Gastroesophageal sphincter (tissue), 3 donors: ENCODE data around the gene PARP12.

ENCODE experiments used
- CTCF ChIP-seq, 4 experiments: fragments of 200-600 bp in 2 of 4; fragments of 450-650 bp in 2 of 4; sonication (generic) in 1 of 4; IDR thresholded peaks; one replicate each; pipeline ENCODE4 v1.5.1; 2017 to 2019; ENCODE audit warnings: antibody characterized with exemption in 4 of 4, mild to moderate bottlenecking in 2 of 4, moderate library complexity in 2 of 4
- POLR2A ChIP-seq, 2 donors: fragments of 450-650 bp; IDR thresholded peaks; one replicate each; pipeline ENCODE4 v1.6.1; 2017; ENCODE audit warnings: antibody characterized with exemption in 2 of 2, mild to moderate bottlenecking in 2 of 2, moderate library complexity in 1 of 2
- POLR2AphosphoS5 ChIP-seq: sonication (generic); formaldehyde crosslinking; IDR thresholded peaks from one replicate; pipeline ENCODE4 v1.6.1; 2017; ENCODE audit warnings: antibody characterized with exemption

DNA sequence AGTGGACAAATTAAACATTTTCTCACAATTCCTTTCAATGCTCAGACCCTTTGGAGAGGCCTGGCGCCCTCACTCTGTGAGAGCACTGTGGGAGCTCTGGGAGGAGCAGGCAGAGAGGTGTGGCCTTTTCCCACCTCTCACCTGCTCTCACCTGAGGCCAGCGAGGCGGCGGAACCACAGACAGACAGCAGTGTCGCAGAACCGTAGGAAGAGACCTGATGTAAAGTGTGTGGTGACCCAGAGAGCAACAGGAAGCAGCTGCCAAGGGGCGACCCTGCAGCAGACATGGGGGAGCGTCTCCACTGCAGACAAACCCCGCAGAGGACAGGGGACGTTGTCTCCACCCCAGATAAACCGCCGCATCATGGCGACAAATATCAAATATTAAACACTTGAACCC, 15.6 kb upstream of the PARP12 start:
- no peak for TF ChIP-seq CTCF (IDR thresholded peaks at IDR 0.05)
- TF ChIP-seq POLR2A (IDR thresholded peaks at IDR 0.05) = no peak
- no peak for TF ChIP-seq POLR2AphosphoS5
